ENCODE results near the gene CAND2.
"Not testable (repeated sequence)": the region's sequence is repeated elsewhere in the genome, so short reads cannot be mapped to it uniquely, and the experiment has no call there.

- not testable (repeated sequence) for TF ChIP-seq POLR2AphosphoS5, POLR2A, CTCF (IDR thresholded peaks at IDR 0.05)
These were observed 57.4 kb downstream of the CAND2 start for GRCh38 chr3:12853847-12854246.

Data from breast epithelium (tissue), 3 donors.